SH-SY5Y (cell line): ENCODE measurements around the gene NFRKB.

Experiments
- GATA2 ChIP-seq: IDR thresholded peaks from 2 replicates; pipeline ENCODE4 v1.6.1; 2011; ENCODE audit warnings: mild to moderate bottlenecking, low read depth, low read length
- GATA3 ChIP-seq: IDR thresholded peaks from 2 replicates; pipeline ENCODE4 v1.6.1; 2011; ENCODE audit warnings: low read depth, mild to moderate bottlenecking, low read length, moderate library complexity

GRCh38 chr11:129895126-129896041 lies at the start of gene NFRKB:
- TF ChIP-seq GATA3 (no peak), GATA2 (no peak)
